ENCODE results near the gene CLIC3. TPM values are rescaled to one million over a fixed set of nuclear protein-coding genes. Genes with fewer than 3 reads are reported as not detected.

CLIC3 gene
- total RNA-seq, 1 donor, result 2.5 TPM

DNA sequence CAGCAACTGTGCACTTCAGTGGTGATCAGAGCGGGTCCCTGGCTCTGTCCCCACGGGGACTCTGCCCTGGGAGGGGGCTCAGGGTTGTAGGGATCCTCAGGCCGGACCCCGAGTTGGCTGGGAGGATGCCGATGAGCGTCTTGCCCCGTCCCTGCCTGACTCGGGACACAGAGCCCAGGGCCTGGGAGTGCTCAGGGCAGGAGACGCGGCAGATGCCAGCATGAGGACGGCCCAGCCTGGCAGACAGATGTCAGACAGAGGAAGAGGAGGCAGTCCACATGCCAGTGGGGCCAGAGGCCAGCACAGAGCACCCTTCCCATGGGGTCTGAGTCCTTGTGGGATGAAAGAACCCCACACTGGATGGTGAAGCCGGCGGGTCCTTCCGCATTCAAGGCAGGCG lies 33.0 kb downstream of the CLIC3 start:
- Histone ChIP-seq H2AFZ (ENCODE audit: low read length) (no peak overlapping the region), H3K4me2 (ENCODE audit: insufficient read depth, low read length) (no peak overlapping the region), H3K79me2 (ENCODE audit: insufficient read depth, low read length) (no peaks in the 10 kb centered on the region), H3K27ac (ENCODE audit: low read depth, low read length) (no peak overlapping the region), H3K36me3 (ENCODE audit: insufficient read depth, low read length) (no peaks in the 10 kb centered on the region), H3K9me3 (ENCODE audit: low read depth, low read length) (no peaks in the 10 kb centered on the region), H4K20me1 (ENCODE audit: insufficient read depth, low read length) (no peaks in the 10 kb centered on the region), H3K4me3 (ENCODE audit: insufficient read depth, low read length) (no peak overlapping the region), H3K4me1 (ENCODE audit: insufficient read depth, low read length) (no peaks in the 10 kb centered on the region), H3K27me3 (ENCODE audit: insufficient read depth, low read length) (peaks cover 2% of the 10 kb centered on the region)
- TF ChIP-seq, protein P1, sequence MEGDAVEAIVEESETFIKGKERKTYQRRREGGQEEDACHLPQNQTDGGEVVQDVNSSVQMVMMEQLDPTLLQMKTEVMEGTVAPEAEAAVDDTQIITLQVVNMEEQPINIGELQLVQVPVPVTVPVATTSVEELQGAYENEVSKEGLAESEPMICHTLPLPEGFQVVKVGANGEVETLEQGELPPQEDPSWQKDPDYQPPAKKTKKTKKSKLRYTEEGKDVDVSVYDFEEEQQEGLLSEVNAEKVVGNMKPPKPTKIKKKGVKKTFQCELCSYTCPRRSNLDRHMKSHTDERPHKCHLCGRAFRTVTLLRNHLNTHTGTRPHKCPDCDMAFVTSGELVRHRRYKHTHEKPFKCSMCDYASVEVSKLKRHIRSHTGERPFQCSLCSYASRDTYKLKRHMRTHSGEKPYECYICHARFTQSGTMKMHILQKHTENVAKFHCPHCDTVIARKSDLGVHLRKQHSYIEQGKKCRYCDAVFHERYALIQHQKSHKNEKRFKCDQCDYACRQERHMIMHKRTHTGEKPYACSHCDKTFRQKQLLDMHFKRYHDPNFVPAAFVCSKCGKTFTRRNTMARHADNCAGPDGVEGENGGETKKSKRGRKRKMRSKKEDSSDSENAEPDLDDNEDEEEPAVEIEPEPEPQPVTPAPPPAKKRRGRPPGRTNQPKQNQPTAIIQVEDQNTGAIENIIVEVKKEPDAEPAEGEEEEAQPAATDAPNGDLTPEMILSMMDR (IDR thresholded peaks at IDR 0.05; ENCODE audit: extremely low read depth, low read depth, low read length), result no peak
- DNase-seq (ENCODE audit: insufficient read length, low spot score, missing footprints), result no peak

DNA sequence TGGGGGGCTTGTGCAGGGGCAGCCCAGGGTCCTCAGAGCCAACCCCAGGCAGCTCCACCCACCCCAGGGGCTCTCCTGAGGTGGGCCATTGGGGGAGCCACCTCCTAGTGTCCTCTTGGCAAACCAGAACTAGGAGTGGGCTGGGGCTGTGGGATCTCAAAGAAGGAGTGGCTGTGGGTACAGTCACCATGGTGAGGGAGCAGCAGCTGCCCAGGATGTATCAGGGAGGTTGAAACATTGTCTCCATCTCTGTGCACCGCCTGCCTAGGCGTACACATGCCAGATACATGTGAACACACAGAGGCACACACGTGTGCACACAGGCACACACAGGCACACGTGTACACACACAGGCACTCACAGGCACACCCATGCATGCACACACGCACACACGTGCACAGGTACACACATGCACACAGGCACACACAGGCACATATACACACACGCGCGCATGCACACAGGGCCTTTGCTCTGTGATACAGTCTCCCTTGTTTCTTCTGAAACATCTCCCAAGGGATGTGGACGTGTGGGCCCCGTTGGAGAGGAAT lies 33.6 kb downstream of the CLIC3 start:
- H4K20me1 ChIP-seq (ENCODE audit: insufficient read depth, low read length), result no peaks in the 10 kb centered on the region
- no peak overlapping the region for H3K27ac ChIP-seq (ENCODE audit: low read depth, low read length)
- no peaks in the 10 kb centered on the region for H3K4me1 ChIP-seq (ENCODE audit: insufficient read depth, low read length)
- H3K36me3 ChIP-seq (ENCODE audit: insufficient read depth, low read length), result no peaks in the 10 kb centered on the region
- no peak for DNase-seq (ENCODE audit: insufficient read length, low spot score, missing footprints)
- peaks cover 2% of the 10 kb centered on the region for H3K27me3 ChIP-seq (ENCODE audit: insufficient read depth, low read length)
- no peak overlapping the region for H3K4me2 ChIP-seq (ENCODE audit: insufficient read depth, low read length)
- TF ChIP-seq, protein P1 (IDR thresholded peaks at IDR 0.05; ENCODE audit: extremely low read depth, low read depth, low read length), result no peak
- H2AFZ ChIP-seq (ENCODE audit: low read length), result no peak overlapping the region
- H3K9me3 ChIP-seq (ENCODE audit: low read depth, low read length), result no peaks in the 10 kb centered on the region
- H3K79me2 ChIP-seq (ENCODE audit: insufficient read depth, low read length), result no peaks in the 10 kb centered on the region
- no peak overlapping the region for H3K4me3 ChIP-seq (ENCODE audit: insufficient read depth, low read length)

DNA sequence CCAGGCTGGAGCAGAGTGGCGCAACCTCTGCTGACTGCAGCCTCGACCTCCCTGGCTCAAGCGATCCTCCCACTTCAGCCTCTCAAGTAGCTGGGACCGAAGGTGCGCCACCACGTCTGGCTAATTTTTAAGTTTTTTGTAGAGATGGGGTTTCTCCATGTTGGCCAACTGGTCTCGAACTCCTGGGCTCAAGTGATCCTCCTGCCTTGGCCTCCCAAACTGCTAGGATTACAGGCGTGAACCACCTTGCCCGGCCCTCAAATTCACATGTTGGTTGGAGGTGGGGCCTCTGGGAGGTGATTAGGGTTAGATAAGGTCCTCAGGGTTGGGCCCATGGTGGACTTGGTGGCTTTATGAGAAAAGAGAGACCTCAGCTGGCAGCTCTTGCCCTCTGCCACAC lies 34.2 kb downstream of the CLIC3 start:
- Histone ChIP-seq H3K79me2 (ENCODE audit: insufficient read depth, low read length) (no peaks in the 10 kb centered on the region), H3K9me3 (ENCODE audit: low read depth, low read length) (no peaks in the 10 kb centered on the region), H3K27me3 (ENCODE audit: insufficient read depth, low read length) (peaks cover 2% of the 10 kb centered on the region), H2AFZ (ENCODE audit: low read length) (no peak overlapping the region), H3K4me2 (ENCODE audit: insufficient read depth, low read length) (no peak overlapping the region), H3K4me3 (ENCODE audit: insufficient read depth, low read length) (no peak overlapping the region), H3K4me1 (ENCODE audit: insufficient read depth, low read length) (no peaks in the 10 kb centered on the region), H3K36me3 (ENCODE audit: insufficient read depth, low read length) (no peaks in the 10 kb centered on the region), H4K20me1 (ENCODE audit: insufficient read depth, low read length) (no peaks in the 10 kb centered on the region), H3K27ac (ENCODE audit: low read depth, low read length) (no peak overlapping the region)
- TF ChIP-seq, protein P1 (IDR thresholded peaks at IDR 0.05; ENCODE audit: extremely low read depth, low read depth, low read length), result no peak
- DNase-seq (ENCODE audit: insufficient read length, low spot score, missing footprints), result no peak

DNA sequence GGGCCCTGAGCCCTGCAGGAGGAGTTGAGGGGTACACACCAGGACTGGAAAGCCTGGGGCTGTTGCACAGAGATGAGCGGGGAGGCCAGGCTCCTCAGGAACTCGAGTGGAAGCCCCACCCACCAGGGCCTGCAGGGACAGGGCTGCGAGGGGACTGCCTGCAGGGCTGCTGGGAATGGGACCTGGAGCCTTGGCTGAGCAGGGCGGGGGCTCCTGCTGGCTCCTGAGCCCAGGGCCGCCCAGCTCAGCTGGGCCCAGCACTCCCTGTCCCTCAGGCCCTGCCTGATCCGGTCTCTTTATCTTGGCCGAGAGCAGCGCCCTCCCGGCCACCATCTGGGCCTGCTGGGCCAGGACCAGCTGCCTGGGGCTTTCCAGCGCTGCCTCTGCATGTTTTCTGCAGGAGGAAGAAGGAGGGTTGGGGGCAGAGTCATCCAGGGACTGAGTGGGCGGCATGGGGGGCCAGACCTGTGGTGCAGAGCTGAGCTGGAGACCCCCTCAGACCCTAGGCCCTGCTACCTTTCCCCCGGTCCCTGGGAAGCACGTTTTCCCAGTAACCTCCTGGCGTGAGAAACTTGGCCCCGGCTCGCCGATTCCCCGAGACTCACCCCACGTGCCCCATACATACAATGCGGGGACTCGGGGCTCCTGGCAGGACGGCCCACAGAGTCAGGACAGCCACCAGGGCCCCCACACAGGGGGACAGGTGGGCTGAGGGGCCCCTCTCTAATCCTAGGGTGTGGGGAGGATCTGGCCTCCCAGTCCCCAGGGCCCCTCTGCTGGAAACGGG lies 34.9 kb downstream of the CLIC3 start:
- Histone ChIP-seq H3K36me3 (ENCODE audit: insufficient read depth, low read length) (no peaks in the 10 kb centered on the region), H3K4me1 (ENCODE audit: insufficient read depth, low read length) (no peaks in the 10 kb centered on the region), H2AFZ (ENCODE audit: low read length) (no peak overlapping the region), H3K79me2 (ENCODE audit: insufficient read depth, low read length) (no peaks in the 10 kb centered on the region), H4K20me1 (ENCODE audit: insufficient read depth, low read length) (no peaks in the 10 kb centered on the region), H3K27ac (ENCODE audit: low read depth, low read length) (no peak overlapping the region), H3K9me3 (ENCODE audit: low read depth, low read length) (no peaks in the 10 kb centered on the region), H3K4me2 (ENCODE audit: insufficient read depth, low read length) (no peak overlapping the region), H3K4me3 (ENCODE audit: insufficient read depth, low read length) (no peak overlapping the region), H3K27me3 (ENCODE audit: insufficient read depth, low read length) (peaks cover 2% of the 10 kb centered on the region)
- TF ChIP-seq, protein P1 (IDR thresholded peaks at IDR 0.05; ENCODE audit: extremely low read depth, low read depth, low read length), result no peak
- peak; percentile 96 for DNase-seq (ENCODE audit: insufficient read length, low spot score, missing footprints)
